Pancreas (tissue), 10 donors: ENCODE measurements around the gene PIK3CA. TPM values are rescaled to one million over a fixed set of nuclear protein-coding genes. Genes with fewer than 3 reads are reported as not detected.

Experiments used
- ATAC-seq, 4 donors: fragments of 200-7000 bp; cut with Tn5 transposase; one replicate each; pipeline versions ENCODE4 v1.8.0 to v1.9.1; 2020; ENCODE audit warnings: mild to moderate bottlenecking in 4 of 4, moderate library complexity in 4 of 4
- DNase-seq, 6 donors: peaks; one replicate each; pipeline ENCODE4 v3.0.0-alpha.2; 2020
- FAIRE-seq: peaks from 2 replicates; lab custom pipeline; 2012; peaks lifted over from hg19 to GRCh38; lab: Jason Lieb, UNC
- H3K27ac ChIP-seq, 4 donors: fragments of 200-600 bp; sonication (generic); 1 replicate in 3 of 4; 2 replicates in 1 of 4; pipeline versions ENCODE4 v1.5.0 to v1.8.0; 2020
- H3K27me3 ChIP-seq, 4 donors: fragments of 200-600 bp; one replicate each; pipeline ENCODE4 v1.8.0; 2021
- H3K36me3 ChIP-seq, 3 donors: fragments of 200-600 bp; sonication (generic) in 1 of 3; one replicate each; pipeline versions ENCODE4 v1.5.0 to v1.8.0; 2020 to 2021
- H3K4me1 ChIP-seq, 3 donors: fragments of 200-600 bp; one replicate each; pipeline ENCODE4 v1.8.0; 2021
- H3K4me3 ChIP-seq, 4 donors: fragments of 200-600 bp; sonication (generic) in 2 of 4; one replicate each; pipeline versions ENCODE4 v1.5.0 to v1.8.0; 2020 to 2021
- H3K9me3 ChIP-seq, 4 donors: fragments of 200-600 bp; one replicate each; pipeline ENCODE4 v1.8.0; 2021
- CTCF ChIP-seq, 4 donors: fragments of 200-600 bp; sonication (generic) in 3 of 4; IDR thresholded peaks; one replicate each; pipeline versions ENCODE4 v1.5.0 to v1.8.0; 2021; ENCODE audit warnings: antibody characterized with exemption in 4 of 4
- WGBS, 2 donors: extraction: QIAGEN DNeasy Blood & Tissue Kit; methylation state at CpG; one replicate each; pipeline ENCODE4 v1.1.7; 2013; 5-methylcytosine and 5-hydroxymethylcytosine counted together
- intact Hi-C, 3 donors: fragments of 100-400 bp; cut with DNase I; formaldehyde crosslinking; loops; one replicate each; pipeline versions ENCODE4 v1.11.1 to v1.14.2; 2022
- polyA plus RNA-seq, 2 donors: library from polyadenylated mRNA; stranded (reverse); fragments of 200-250 nt; gene quantifications; one replicate each; pipeline ENCODE4 v1.2.3, GENCODE V29; 2013
- total RNA-seq, 6 donors: library from RNA; stranded (reverse); fragmentation: NEBNext Ultra II Directional in 4 of 6; extraction: Animal tissue kit (Norgen Biotek cat#: 25700) in 4 of 6; gene quantifications; one replicate each; pipeline versions ENCODE4 v1.2.1 to v1.2.4, GENCODE V29; 2021 to 2023
- donor health status: healthy with polysubstance abuse.
- donor health status: DM: no; HTN: no; CAD: no; lungs with moderate emphysema.
- donor health status: DM: no; HTN: no; CAD: no.
- donor health status: control.
- donor health status: control.
- donor health status: Bipolar disorder and iron deficiency.
- donor health status: DM: yes; HTN: yes; CAD: no.
- donor health status: DM: no; HTN: no; CAD: no.
- donor health status: DM: no; HTN: no; CAD: no.
- donor health status: DM: yes; HTN: yes; CAD: no.

Gene PIK3CA
- total and polyA plus RNA-seq, 8 donors, result 1.6 to 15.6 (median 6.4) TPM

- ATAC-seq, result peak in 3 of 4 donors; percentile 42 to 60 (median 58)
- peaks cover 27 to 43% (median 38%) of the 10 kb centered on the region in 3 donors for H3K4me1 ChIP-seq
- no peak overlapping the region for H3K27ac ChIP-seq
- TF ChIP-seq CTCF (IDR thresholded peaks at IDR 0.05), result no peak
- 69 to 70% methylated on average over 1 of the region's 1 CpG for WGBS, 2 donors
- no peaks in the 10 kb centered on the region for H3K36me3 ChIP-seq
- no peaks in the 10 kb centered on the region for H3K27me3 ChIP-seq
- no peak for DNase-seq
- no peak overlapping the region for H3K4me3 ChIP-seq
- intact Hi-C loops, result no loop called here
- FAIRE-seq, result peak; percentile 90
- no peaks in the 10 kb centered on the region for H3K9me3 ChIP-seq
Observed at GRCh38 chr3:179181021-179181472, 32.9 kb downstream of the PIK3CA start.

GRCh38 chr3:179181993-179182551 lies 33.9 kb downstream of the PIK3CA start:
- H3K4me3 ChIP-seq, result no peak overlapping the region
- no peak for DNase-seq
- H3K27ac ChIP-seq, result no peak overlapping the region
- no peak for TF ChIP-seq CTCF (IDR thresholded peaks at IDR 0.05)
- H3K4me1 ChIP-seq, result peaks cover 27 to 43% (median 38%) of the 10 kb centered on the region in 3 donors
- no peaks in the 10 kb centered on the region for H3K9me3 ChIP-seq
- peak; percentile 13 for FAIRE-seq
- 85 to 88% methylated on average over 4 of the region's 4 CpGs for WGBS, 2 donors
- no peaks in the 10 kb centered on the region for H3K27me3 ChIP-seq
- H3K36me3 ChIP-seq, result no peaks in the 10 kb centered on the region
- ATAC-seq, result peak in 3 of 4 donors; percentile 17 to 39 (median 25)
- intact Hi-C loops, result no loop called here

- DNase-seq (no peak), ATAC-seq (no peak), FAIRE-seq (no peak)
- Histone ChIP-seq H3K27ac (no peak overlapping the region), H3K36me3 (no peaks in the 10 kb centered on the region), H3K27me3 (no peaks in the 10 kb centered on the region), H3K4me3 (no peak overlapping the region), H3K9me3 (no peaks in the 10 kb centered on the region), H3K4me1 (peaks cover 27 to 43% (median 38%) of the 10 kb centered on the region in 3 donors)
- TF ChIP-seq CTCF (IDR thresholded peaks at IDR 0.05), result no peak
- WGBS, 2 donors, result 93 to 95% methylated on average over 1 of the region's 1 CpG
- intact Hi-C loops, result no loop called here
Observed at GRCh38 chr3:179182902-179183301, 34.7 kb downstream of the PIK3CA start.

- intact Hi-C loops, result no loop called here
- 76% methylated on average over 1 of the region's 1 CpG for WGBS, 2 donors
- FAIRE-seq (no peak), DNase-seq (no peak), ATAC-seq (no peak)
- Histone ChIP-seq H3K27ac (no peak overlapping the region), H3K27me3 (no peaks in the 10 kb centered on the region), H3K4me3 (no peak overlapping the region), H3K36me3 (no peaks in the 10 kb centered on the region), H3K9me3 (no peaks in the 10 kb centered on the region), H3K4me1 (peaks cover 27 to 41% (median 38%) of the 10 kb centered on the region in 3 donors)
- no peak for TF ChIP-seq CTCF (IDR thresholded peaks at IDR 0.05)
Observed at GRCh38 chr3:179184826-179185225, 36.7 kb downstream of the PIK3CA start.

- 94 to 96% methylated on average over 3 of the region's 3 CpGs for WGBS, 2 donors
- H3K36me3 ChIP-seq, result no peaks in the 10 kb centered on the region
- H3K27ac ChIP-seq, result no peak overlapping the region
- FAIRE-seq, result no peak
- intact Hi-C loops, result no loop called here
- no peak for DNase-seq
- H3K27me3 ChIP-seq, result no peaks in the 10 kb centered on the region
- H3K4me3 ChIP-seq, result no peak overlapping the region
- no peak for TF ChIP-seq CTCF (IDR thresholded peaks at IDR 0.05)
- no peaks in the 10 kb centered on the region for H3K9me3 ChIP-seq
- H3K4me1 ChIP-seq, result peaks cover 18 to 29% (median 22%) of the 10 kb centered on the region in 3 donors
- ATAC-seq, result no peak
Observed at GRCh38 chr3:179186426-179186825, 38.3 kb downstream of the PIK3CA start.
